ENCODE data around the gene RAB21. TPM values are rescaled to one million over a fixed set of nuclear protein-coding genes. Genes with fewer than 3 reads are reported as not detected.

RAB21 gene
- total RNA-seq, 2 experiments from 2014 or later: 55.7 to 56.3 TPM

DNA sequence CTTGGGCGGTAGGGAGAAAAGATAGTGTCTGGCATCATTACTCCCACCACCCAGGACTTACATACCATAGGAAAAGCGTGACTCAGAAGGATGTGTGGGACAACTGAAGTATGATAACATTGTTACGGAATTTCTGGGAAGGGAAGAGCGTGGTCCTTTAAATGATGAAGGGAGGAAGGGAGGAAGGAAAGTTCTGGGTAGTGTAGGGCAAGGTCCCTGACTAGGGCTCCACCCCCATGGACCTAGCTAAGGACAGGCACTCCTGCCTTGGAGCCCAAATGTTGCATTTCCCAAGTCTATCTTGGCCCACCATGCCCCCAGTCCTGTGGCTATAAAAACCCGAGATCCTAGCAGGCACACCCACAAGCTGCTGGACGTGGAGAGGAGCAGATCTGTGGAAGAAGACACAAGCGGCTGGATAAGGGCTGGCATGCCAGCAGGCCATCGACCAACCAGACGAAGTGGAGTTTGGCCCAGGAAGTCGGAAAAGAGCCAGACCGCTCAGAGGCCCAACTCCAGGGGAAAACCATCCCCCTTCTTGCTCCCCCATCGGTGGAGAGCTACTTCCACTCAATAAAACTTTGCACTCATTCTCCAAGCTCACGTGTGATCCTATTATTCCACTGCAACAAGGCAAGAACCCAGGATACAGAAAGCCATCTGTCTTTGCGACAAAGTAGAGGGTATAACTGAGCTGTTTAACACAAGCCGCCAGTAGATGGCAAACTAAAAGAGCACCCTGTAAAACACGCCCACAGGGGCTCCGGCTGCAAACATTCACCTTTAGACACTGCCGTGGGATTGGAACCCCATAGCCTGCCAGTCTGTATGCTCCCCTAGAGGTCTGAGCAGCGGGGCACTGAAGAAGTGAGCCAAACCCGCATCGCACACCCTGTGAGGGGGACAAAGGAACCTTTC, 23.0 kb upstream of the RAB21 start:
- Mint-ChIP-seq H3K27me3 (ENCODE audit: low read depth) (no peaks in the 10 kb centered on the region), H3K36me3 (ENCODE audit: low read depth) (no peaks in the 10 kb centered on the region), H3K27ac (no peak overlapping the region), H3K4me1 (ENCODE audit: low read depth) (no peaks in the 10 kb centered on the region), H3K4me3 (no peak overlapping the region), H3K9me3 (ENCODE audit: insufficient read depth) (no peaks in the 10 kb centered on the region)
- ATAC-seq: no peak
- CTCF ChIA-PET: interaction anchor here (0.7 to 1.9 kb wide), 2 partner anchors 12 to 16 kb away, joined by 3 to 7 read pairs; no protein-coding TSS in a partner anchor
- no peak for DNase-seq
- POLR2A ChIA-PET: no interaction called here

DNA sequence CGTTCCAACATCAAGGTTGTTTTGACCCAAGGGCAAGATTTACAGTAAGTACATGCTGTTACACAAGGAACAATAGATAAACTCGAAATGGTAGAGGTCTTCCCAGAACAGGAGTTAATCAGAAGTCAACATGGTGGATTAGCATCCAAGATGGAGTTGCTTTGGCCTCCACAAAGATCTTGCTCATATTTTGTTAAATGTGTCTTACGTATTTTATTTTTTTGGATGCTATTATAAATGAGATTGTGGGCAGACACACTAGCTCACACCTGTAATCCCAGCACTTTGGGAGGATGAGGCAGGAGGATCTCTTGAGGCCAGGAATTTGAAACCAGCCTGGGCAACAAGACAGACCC, 22.3 kb upstream of the RAB21 start:
- CTCF ChIA-PET: interaction anchor here (0.7 to 1.9 kb wide), 2 partner anchors 12 to 15 kb away, joined by 3 to 7 read pairs; no protein-coding TSS in a partner anchor
- Mint-ChIP-seq H3K4me1 (ENCODE audit: low read depth) (no peaks in the 10 kb centered on the region), H3K27ac (no peak overlapping the region), H3K27me3 (ENCODE audit: low read depth) (no peaks in the 10 kb centered on the region), H3K9me3 (ENCODE audit: insufficient read depth) (no peaks in the 10 kb centered on the region), H3K4me3 (no peak overlapping the region), H3K36me3 (ENCODE audit: low read depth) (no peaks in the 10 kb centered on the region)
- POLR2A ChIA-PET: no interaction called here
- DNase-seq: no peak
- no peak for ATAC-seq

DNA sequence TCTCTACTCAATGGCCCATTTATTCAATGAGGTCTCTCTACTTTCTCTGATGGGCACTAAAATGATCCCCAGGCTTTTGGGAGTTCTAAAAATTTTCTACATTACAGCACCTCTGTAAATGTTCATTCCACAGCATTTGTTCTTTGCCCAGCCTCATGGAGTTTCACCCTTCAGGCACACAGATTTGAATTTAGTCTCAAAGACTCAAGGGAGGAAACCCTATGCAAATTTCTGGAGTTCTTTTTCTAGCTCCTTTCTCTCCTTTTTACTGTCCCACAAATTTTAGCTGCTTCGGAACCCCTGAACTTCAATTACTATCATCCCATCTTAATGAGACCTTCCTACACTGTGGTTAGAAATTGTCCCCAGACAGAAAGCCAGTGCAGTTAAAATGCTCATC, 17.5 kb upstream of the RAB21 start:
- Mint-ChIP-seq H3K4me3 (no peak overlapping the region), H3K4me1 (ENCODE audit: low read depth) (no peaks in the 10 kb centered on the region), H3K9me3 (ENCODE audit: insufficient read depth) (no peaks in the 10 kb centered on the region), H3K27ac (no peak overlapping the region), H3K27me3 (ENCODE audit: low read depth) (peaks cover 5% of the 10 kb centered on the region), H3K36me3 (ENCODE audit: low read depth) (no peaks in the 10 kb centered on the region)
- DNase-seq (no peak), ATAC-seq (no peak)
- POLR2A ChIA-PET: no interaction called here
- CTCF ChIA-PET: interaction anchor here (4.1 kb wide), 1 partner anchor 11 kb away, joined by 21 read pairs; no protein-coding TSS in a partner anchor

DNA sequence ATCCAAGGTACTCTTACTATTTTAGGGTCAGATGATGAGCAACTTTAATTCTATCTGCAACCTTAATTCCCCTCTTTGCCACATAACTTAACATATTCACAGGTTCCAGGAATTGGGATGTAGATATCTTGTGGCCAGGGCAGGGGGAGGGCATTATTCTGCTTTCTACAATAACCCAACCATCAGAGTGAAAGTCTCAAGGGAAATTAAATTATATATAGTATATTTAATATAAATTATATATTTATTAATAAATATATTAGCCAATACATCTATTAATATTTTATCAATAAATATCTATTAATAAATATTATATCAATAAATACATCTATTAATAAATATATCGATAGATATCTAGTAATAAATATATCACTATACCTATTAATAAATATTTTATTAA, 11.7 kb upstream of the RAB21 start:
- Mint-ChIP-seq H3K4me1 (ENCODE audit: low read depth) (no peaks in the 10 kb centered on the region), H3K9me3 (ENCODE audit: insufficient read depth) (no peaks in the 10 kb centered on the region), H3K27me3 (ENCODE audit: low read depth) (peaks cover 8% of the 10 kb centered on the region), H3K4me3 (no peak overlapping the region), H3K36me3 (ENCODE audit: low read depth) (no peaks in the 10 kb centered on the region), H3K27ac (no peak overlapping the region)
- CTCF ChIA-PET: interaction anchor here (1.5 kb wide), 1 partner anchor 12 kb away, joined by 3 read pairs; the partner anchor contains the start of gene RAB21
- no peak for DNase-seq
- no peak for ATAC-seq
- POLR2A ChIA-PET: no interaction called here

GRCh38 chr12:71744522-71745300, 10.0 kb upstream of the RAB21 start:
- H3K36me3 Mint-ChIP-seq (ENCODE audit: low read depth): no peaks in the 10 kb centered on the region
- H3K27me3 Mint-ChIP-seq (ENCODE audit: low read depth): peaks cover 24% of the 10 kb centered on the region
- DNase-seq (no peak), ATAC-seq (no peak)
- ChIA-PET CTCF (interaction anchor here (1.1 to 8.4 kb wide), 3 partner anchors 67 to 329 kb away, joined by 3 to 75 read pairs (median 5); no protein-coding TSS in a partner anchor), POLR2A (no interaction called here)
- H3K27ac Mint-ChIP-seq: no peak overlapping the region
- H3K4me1 Mint-ChIP-seq (ENCODE audit: low read depth): no peaks in the 10 kb centered on the region
- H3K4me3 Mint-ChIP-seq: no peak overlapping the region
- H3K9me3 Mint-ChIP-seq (ENCODE audit: insufficient read depth): no peaks in the 10 kb centered on the region

DNA sequence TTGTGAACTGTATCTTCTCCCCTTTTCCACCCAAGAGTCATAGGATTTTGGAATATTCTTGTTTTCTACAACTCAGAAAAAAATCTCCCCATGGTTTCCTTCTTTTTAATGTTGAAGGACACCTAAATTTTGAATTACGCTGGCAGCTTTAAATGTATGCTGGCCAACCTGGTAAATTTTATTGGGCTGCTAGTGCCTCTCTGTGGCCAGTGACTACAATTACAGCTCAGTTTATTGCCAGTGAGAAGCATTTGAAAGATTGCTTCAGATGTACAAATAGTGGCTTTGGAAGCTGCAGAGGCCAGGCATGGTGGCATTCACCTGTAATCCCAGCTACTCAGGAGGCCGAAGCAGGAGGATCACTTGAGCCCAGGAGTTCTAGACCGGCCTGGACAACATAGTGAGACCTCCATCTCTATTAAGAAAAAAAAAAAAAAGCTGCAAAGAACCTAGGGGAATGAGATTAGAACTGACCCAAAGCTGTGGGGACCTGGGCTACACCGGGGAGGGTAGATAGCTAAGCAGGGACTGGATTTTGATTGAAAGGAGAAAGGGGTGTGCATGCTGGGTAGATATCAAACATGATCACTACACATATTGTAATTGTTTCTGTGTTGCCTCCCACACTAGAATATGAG, 7.6 kb upstream of the RAB21 start:
- Mint-ChIP-seq H3K27ac (no peak overlapping the region), H3K36me3 (ENCODE audit: low read depth) (no peaks in the 10 kb centered on the region), H3K4me1 (ENCODE audit: low read depth) (no peaks in the 10 kb centered on the region), H3K4me3 (no peak overlapping the region), H3K27me3 (ENCODE audit: low read depth) (peaks cover 37% of the 10 kb centered on the region), H3K9me3 (ENCODE audit: insufficient read depth) (no peaks in the 10 kb centered on the region)
- ChIA-PET POLR2A (interaction anchor here (1.8 kb wide), 1 partner anchor 83 kb away, joined by 6 read pairs; the partner anchor contains the start of genes THAP2 and ZFC3H1), CTCF (interaction anchor here (0.6 to 8.4 kb wide), 56 partner anchors 9 to 1013 kb away, joined by 3 to 75 read pairs (median 5); partner anchors contain the start of genes TBC1D15, THAP2, TMEM19 and ZFC3H1)
- peak; percentile 77 for ATAC-seq
- peak; percentile 60 for DNase-seq

DNA sequence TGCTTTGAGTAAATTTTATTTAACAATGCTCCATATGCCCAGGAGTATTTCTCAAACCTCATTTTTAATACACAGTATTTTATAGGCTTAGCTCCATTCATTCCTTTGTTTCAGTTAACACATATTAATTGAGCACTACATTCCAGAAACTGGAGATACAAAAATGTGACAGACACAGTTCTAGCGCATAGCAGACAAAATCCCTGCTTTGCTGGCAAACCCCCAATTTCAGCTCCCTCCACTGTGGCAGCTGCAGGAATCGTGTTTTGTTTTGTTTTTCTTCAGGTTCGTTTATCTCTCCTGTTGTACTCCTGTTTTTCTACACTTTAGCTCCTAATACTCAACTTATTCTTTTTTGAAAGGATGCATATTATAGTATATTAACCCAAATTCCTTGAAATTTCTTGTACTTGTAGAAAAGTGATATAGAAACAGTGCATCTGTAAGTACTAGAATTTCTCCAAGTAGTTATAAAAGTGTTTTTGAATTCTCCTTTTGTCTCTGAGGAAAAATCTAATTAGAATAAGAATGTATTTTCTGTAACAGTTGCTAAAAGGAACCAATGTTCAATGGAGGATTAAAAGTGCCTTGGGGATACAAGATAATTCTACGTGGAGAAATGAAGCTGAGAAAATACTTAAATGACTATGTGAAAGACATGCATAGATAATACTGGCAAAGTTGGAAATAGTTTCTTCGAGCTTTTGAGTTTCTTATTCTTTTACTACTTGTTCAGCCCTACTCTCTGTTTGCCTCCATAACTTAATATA, 6.4 kb upstream of the RAB21 start:
- ChIA-PET CTCF (interaction anchor here (1.0 to 8.4 kb wide), 24 partner anchors 8 to 355 kb away, joined by 3 to 75 read pairs (median 7); partner anchors contain the start of genes THAP2, TMEM19 and ZFC3H1), POLR2A (interaction anchor here (1.8 kb wide), 1 partner anchor 84 kb away, joined by 6 read pairs; the partner anchor contains the start of genes THAP2 and ZFC3H1)
- peaks cover 37% of the 10 kb centered on the region for H3K27me3 Mint-ChIP-seq (ENCODE audit: low read depth)
- no peak overlapping the region for H3K27ac Mint-ChIP-seq
- no peaks in the 10 kb centered on the region for H3K36me3 Mint-ChIP-seq (ENCODE audit: low read depth)
- DNase-seq (no peak), ATAC-seq (no peak)
- no peaks in the 10 kb centered on the region for H3K4me1 Mint-ChIP-seq (ENCODE audit: low read depth)
- H3K9me3 Mint-ChIP-seq (ENCODE audit: insufficient read depth): no peaks in the 10 kb centered on the region
- H3K4me3 Mint-ChIP-seq: no peak overlapping the region

DNA sequence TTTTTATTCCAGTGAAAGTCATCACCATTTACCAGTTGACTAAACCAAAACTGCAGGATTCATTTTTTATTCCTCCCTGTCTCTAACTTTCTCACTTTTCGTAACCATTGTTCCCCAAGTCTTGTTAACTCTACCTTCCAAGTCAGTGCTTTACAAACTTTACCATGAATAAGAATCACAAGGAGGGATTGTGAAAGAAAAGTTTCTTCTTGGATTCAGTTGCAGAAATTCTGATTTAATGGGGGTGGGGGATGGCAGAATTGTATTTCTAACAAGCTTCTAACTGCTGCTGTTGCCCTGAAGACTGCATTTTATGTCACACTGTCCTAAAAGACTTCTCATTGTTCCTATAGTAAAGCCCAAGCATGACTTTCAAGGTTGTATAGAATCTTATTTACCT, 5.0 kb upstream of the RAB21 start:
- DNase-seq (no peak), ATAC-seq (no peak)
- POLR2A ChIA-PET: no interaction called here
- Mint-ChIP-seq H3K4me1 (ENCODE audit: low read depth) (peaks cover 8% of the 10 kb centered on the region), H3K36me3 (ENCODE audit: low read depth) (no peaks in the 10 kb centered on the region), H3K27me3 (ENCODE audit: low read depth) (peaks cover 37% of the 10 kb centered on the region), H3K9me3 (ENCODE audit: insufficient read depth) (no peaks in the 10 kb centered on the region), H3K4me3 (no peak overlapping the region), H3K27ac (no peak overlapping the region)
- CTCF ChIA-PET: interaction anchor here (1.0 to 8.4 kb wide), 4 partner anchors 86 to 334 kb away, joined by 3 to 75 read pairs (median 32); partner anchors contain the start of genes THAP2 and ZFC3H1

GRCh38 chr12:71752891-71753290, 1.8 kb upstream of the RAB21 start:
- ChIA-PET POLR2A (no interaction called here), CTCF (interaction anchor here (2.1 kb wide), 1 partner anchor 27 kb away, joined by 7 read pairs; no protein-coding TSS in a partner anchor)
- Mint-ChIP-seq H3K9me3 (ENCODE audit: insufficient read depth) (peaks cover 3% of the 10 kb centered on the region), H3K27me3 (ENCODE audit: low read depth) (peaks cover 34% of the 10 kb centered on the region), H3K36me3 (ENCODE audit: low read depth) (peaks cover 17% of the 10 kb centered on the region), H3K27ac (no peak overlapping the region), H3K4me1 (ENCODE audit: low read depth) (peaks cover 23% of the 10 kb centered on the region), H3K4me3 (no peak overlapping the region)
- DNase-seq: no peak
- ATAC-seq: no peak

DNA sequence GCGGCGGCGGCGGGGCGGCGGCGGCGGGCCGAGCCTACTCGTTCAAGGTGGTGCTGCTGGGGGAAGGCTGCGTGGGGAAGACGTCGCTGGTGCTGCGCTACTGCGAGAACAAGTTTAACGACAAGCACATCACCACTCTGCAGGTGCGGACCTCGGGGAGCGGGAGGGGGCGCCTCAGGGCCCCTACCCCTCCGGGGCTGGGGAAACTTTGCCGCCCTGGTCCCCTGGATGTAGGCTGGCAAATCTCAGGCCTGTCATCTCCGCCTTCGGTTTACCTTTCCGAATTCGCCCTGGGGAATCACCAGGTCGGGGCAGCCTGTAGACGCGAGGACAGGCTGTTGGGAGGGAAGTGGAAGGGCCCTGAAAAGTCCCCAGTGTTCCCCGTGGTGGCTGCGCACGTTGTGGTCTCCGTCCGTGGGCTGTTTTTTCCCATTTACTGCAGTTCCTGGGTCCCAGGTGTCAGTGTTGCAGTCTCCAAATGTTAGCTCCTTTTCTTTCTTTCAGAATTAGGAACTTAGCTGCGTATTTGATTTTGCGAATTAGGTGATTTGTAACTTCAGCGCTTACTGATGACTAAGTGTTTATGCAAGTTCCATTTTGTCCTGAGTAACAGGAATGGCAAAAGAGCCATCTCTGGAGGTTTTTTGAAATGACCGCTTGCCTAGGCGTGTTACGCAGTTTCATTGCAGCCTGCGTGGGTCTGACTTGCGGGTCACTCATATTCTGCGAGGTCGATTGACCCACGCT, 656 bp downstream of the RAB21 start:
- CTCF ChIA-PET: interaction anchor here (0.8 to 3.1 kb wide), 9 partner anchors 8 to 183 kb away, joined by 3 to 14 read pairs (median 4); partner anchors contain the start of genes TMEM19 and TPH2

More for the DNA sequence above, 656 bp downstream of the RAB21 start:
- Mint-ChIP-seq H3K4me1 (ENCODE audit: low read depth) (peaks cover 34% of the 10 kb centered on the region), H3K36me3 (ENCODE audit: low read depth) (peaks cover 41% of the 10 kb centered on the region), H3K4me3 (peak overlapping the region; percentile 93), H3K27me3 (ENCODE audit: low read depth) (peaks cover 12% of the 10 kb centered on the region), H3K27ac (peak overlapping the region; percentile 95), H3K9me3 (ENCODE audit: insufficient read depth) (peaks cover 24% of the 10 kb centered on the region)
- ATAC-seq (peak; percentile 34), DNase-seq (peak; percentile 56)
- POLR2A ChIA-PET: interaction anchor here (2.2 kb wide), 1 partner anchor 92 kb away, joined by 35 read pairs; the partner anchor contains the start of genes THAP2 and ZFC3H1
